MM.1S (cell line): ENCODE data around the gene BCR.

ENCODE experiments used
- EZH2phosphoT487 ChIP-seq: fragments of 300-600 bp; sonication (generic); IDR thresholded peaks from 2 replicates; pipeline ENCODE4 v1.6.1; 2018; ENCODE audit warnings: antibody characterized with exemption, low read length
- TF ChIP-seq, protein P1 (sequence below): fragments of 300-600 bp; sonication (generic); IDR thresholded peaks from 2 replicates; pipeline ENCODE4 v1.5.1; 2016; ENCODE audit warnings: antibody characterized with exemption, low read length, mixed read lengths

DNA sequence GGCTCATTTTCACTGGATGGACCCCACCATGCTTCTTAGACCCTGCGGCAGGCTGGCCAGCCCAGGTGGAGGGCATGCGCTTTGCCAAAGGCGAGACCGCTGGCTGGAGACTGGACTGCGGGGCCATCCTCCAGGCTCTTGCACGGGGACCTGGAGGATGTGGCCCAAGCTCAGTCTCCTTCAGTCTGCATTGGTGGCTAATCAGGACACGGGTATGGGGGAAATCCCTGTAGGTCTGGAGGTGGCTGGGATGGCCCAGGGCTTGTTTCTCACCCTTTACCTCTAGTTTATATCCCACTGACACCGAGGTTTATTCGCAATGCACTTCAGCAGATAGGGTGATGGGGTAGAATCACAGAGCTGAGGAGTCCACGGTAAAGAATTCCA lies 45.0 kb downstream of the BCR start:
- no peak for TF ChIP-seq EZH2phosphoT487
- TF ChIP-seq, protein P1, sequence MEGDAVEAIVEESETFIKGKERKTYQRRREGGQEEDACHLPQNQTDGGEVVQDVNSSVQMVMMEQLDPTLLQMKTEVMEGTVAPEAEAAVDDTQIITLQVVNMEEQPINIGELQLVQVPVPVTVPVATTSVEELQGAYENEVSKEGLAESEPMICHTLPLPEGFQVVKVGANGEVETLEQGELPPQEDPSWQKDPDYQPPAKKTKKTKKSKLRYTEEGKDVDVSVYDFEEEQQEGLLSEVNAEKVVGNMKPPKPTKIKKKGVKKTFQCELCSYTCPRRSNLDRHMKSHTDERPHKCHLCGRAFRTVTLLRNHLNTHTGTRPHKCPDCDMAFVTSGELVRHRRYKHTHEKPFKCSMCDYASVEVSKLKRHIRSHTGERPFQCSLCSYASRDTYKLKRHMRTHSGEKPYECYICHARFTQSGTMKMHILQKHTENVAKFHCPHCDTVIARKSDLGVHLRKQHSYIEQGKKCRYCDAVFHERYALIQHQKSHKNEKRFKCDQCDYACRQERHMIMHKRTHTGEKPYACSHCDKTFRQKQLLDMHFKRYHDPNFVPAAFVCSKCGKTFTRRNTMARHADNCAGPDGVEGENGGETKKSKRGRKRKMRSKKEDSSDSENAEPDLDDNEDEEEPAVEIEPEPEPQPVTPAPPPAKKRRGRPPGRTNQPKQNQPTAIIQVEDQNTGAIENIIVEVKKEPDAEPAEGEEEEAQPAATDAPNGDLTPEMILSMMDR = no peak
